ENCODE results near the gene MYOD1.

MYOD1 gene

GRCh38 chr11:17771415-17771814 lies 52.0 kb downstream of the MYOD1 start:
- DNase-seq: no peak
